HCT116 (cell line): ENCODE measurements around the gene PSMC5.
A peak's percentile ranks its signal among the peaks of the same experiment; 100 is the strongest.
"Not testable (repeated sequence)": the region's sequence is repeated elsewhere in the genome, so short reads cannot be mapped to it uniquely, and the experiment has no call there.

ENCODE experiments used
- ATF3 ChIP-seq: IDR thresholded peaks from 2 replicates; pipeline ENCODE4 v1.6.1; 2012
- EZH2 ChIP-seq: fragments of 200-600 bp; sonication (generic); IDR thresholded peaks from 2 replicates; pipeline ENCODE4 v1.6.1; 2017; ENCODE audit warnings: antibody characterized with exemption, mixed run types
- POLR2A ChIP-seq: IDR thresholded peaks from 2 replicates; pipeline ENCODE4 v1.7.0; 2011; ENCODE audit warnings: borderline replicate concordance; ENCODE audit not compliant: insufficient read depth, insufficient read length; ENCODE audit errors: extremely low read depth
- POLR2AphosphoS5 ChIP-seq: IDR thresholded peaks from 2 replicates; pipeline ENCODE4 v1.6.1; 2011; ENCODE audit warnings: mild to moderate bottlenecking, low read depth, low read length, moderate library complexity
- YY1 ChIP-seq: IDR thresholded peaks from 2 replicates; pipeline ENCODE4 v1.6.1; 2011; ENCODE audit warnings: low read length, low read depth, moderate library complexity, mild to moderate bottlenecking; ENCODE audit not compliant: insufficient replicate concordance; ENCODE audit errors: extremely low read depth
- TF ChIP-seq, protein P1 (sequence below), 3 experiments: fragments of 200-600 bp in 1 of 3; sonication (generic) in 1 of 3; IDR thresholded peaks in 2 of 3; conservative IDR thresholded peaks in 1 of 3; 2 replicates each; pipeline ENCODE4 v1.5.1; 2012 to 2017; ENCODE audit warnings: low read depth in 2 of 3, low read length in 2 of 3, antibody characterized with exemption in 1 of 3, borderline replicate concordance in 1 of 3, control low read depth in 1 of 3, mild to moderate bottlenecking in 1 of 3, mixed read lengths in 1 of 3, mixed run types in 1 of 3, moderate library complexity in 1 of 3; ENCODE audit not compliant: insufficient read depth in 1 of 3

GRCh38 chr17:63869491-63870291 is 42.5 kb downstream of the PSMC5 start:
- TF ChIP-seq EZH2, POLR2AphosphoS5, POLR2A, YY1, ATF3: not testable (repeated sequence)
- TF ChIP-seq, protein P1, sequence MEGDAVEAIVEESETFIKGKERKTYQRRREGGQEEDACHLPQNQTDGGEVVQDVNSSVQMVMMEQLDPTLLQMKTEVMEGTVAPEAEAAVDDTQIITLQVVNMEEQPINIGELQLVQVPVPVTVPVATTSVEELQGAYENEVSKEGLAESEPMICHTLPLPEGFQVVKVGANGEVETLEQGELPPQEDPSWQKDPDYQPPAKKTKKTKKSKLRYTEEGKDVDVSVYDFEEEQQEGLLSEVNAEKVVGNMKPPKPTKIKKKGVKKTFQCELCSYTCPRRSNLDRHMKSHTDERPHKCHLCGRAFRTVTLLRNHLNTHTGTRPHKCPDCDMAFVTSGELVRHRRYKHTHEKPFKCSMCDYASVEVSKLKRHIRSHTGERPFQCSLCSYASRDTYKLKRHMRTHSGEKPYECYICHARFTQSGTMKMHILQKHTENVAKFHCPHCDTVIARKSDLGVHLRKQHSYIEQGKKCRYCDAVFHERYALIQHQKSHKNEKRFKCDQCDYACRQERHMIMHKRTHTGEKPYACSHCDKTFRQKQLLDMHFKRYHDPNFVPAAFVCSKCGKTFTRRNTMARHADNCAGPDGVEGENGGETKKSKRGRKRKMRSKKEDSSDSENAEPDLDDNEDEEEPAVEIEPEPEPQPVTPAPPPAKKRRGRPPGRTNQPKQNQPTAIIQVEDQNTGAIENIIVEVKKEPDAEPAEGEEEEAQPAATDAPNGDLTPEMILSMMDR (IDR thresholded peaks at IDR 0.05 in 2 of 3, conservative IDR thresholded peaks at IDR 0.05 in 1 of 3; ENCODE audit: borderline replicate concordance in 1 of 3, insufficient read depth in 1 of 3, low read depth in 2 of 3, low read length in 2 of 3): peak; percentile 9 to 53 (median 51); a peak in 4 of 6 replicates
